ENCODE measurements around the gene GALE. TPM values are rescaled to one million over a fixed set of nuclear protein-coding genes. Genes with fewer than 3 reads are reported as not detected.

The GALE gene
- total and polyA plus RNA-seq, 2 of the 13 experiments (the other 11 are each of a cell fraction or from before 2014, with no cell fraction given) = 85.2 to 88.4 TPM

GRCh38 chr1:23800400-23801337 is at the start of gene GALE (continued):
- TF ChIP-seq, protein P1, sequence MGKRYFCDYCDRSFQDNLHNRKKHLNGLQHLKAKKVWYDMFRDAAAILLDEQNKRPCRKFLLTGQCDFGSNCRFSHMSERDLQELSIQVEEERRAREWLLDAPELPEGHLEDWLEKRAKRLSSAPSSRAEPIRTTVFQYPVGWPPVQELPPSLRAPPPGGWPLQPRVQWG (CRISPR knock-in tag; IDR thresholded peaks at IDR 0.05; ENCODE audit: borderline replicate concordance, low read depth) = no peak
- TF ChIP-seq NPAS2 (CRISPR knock-in tag; IDR thresholded peaks at IDR 0.05; ENCODE audit: borderline replicate concordance) = no peak
- no peak for TF ChIP-seq ZNF530 (CRISPR knock-in tag; IDR thresholded peaks at IDR 0.05; ENCODE audit: low read depth)
- no peak for TF ChIP-seq ZNF407 (CRISPR knock-in tag; IDR thresholded peaks at IDR 0.05; ENCODE audit: not compliant biosample characterization)
- TF ChIP-seq GZF1 (CRISPR knock-in tag; IDR thresholded peaks at IDR 0.05) = peak; percentile 66; the same call in 1 of the 2 replicates
- no peak for TF ChIP-seq STAG1 (CRISPR knock-in tag; IDR thresholded peaks at IDR 0.05)
- TF ChIP-seq NCOA1 (CRISPR knock-in tag; IDR thresholded peaks at IDR 0.05) = no peak
- TF ChIP-seq YEATS4 (CRISPR knock-in tag; IDR thresholded peaks at IDR 0.05; ENCODE audit: borderline replicate concordance) = no peak; the same call in 1 of the 2 replicates
- peak; percentile 29; the same call in 1 of the 2 replicates for TF ChIP-seq EED (CRISPR knock-in tag; IDR thresholded peaks at IDR 0.05)
- TF ChIP-seq USF2 (IDR thresholded peaks at IDR 0.05; ENCODE audit: low read depth, low read length) = no peak
- no peak; the same call in 1 of the 2 replicates for TF ChIP-seq USF2 (CRISPR knock-in tag; IDR thresholded peaks at IDR 0.05; ENCODE audit: borderline replicate concordance)
- 0 out of 2 replicates have a peak, but pooled peaks have one; percentile 22 for TF ChIP-seq PAXIP1 (CRISPR knock-in tag; conservative IDR thresholded peaks at IDR 0.05)
- TF ChIP-seq ZNF264 (CRISPR knock-in tag; IDR thresholded peaks at IDR 0.05) = no peak
